Measurements from ENCODE around the gene TRIO. TPM values are rescaled to one million over a fixed set of nuclear protein-coding genes. Genes with fewer than 3 reads are reported as not detected.
"Not testable (repeated sequence)": the region's sequence is repeated elsewhere in the genome, so short reads cannot be mapped to it uniquely, and the experiment has no call there.

The TRIO gene
- total RNA-seq, 1 donor from 2014 or later, result 71.6 TPM

GRCh38 chr5:14429101-14430050 is 286.2 kb downstream of the TRIO start:
- H3K27me3 ChIP-seq (ENCODE audit: control insufficient read depth, insufficient read depth, low read length), result no peaks in the 10 kb centered on the region
- FAIRE-seq, result no peak

GRCh38 chr5:14431534-14431933 is 288.4 kb downstream of the TRIO start:
- Histone ChIP-seq H3K4me3 (ENCODE audit: low read depth, low read length) (no peak overlapping the region), H3K27me3 (ENCODE audit: control insufficient read depth, insufficient read depth, low read length) (no peaks in the 10 kb centered on the region), H3K36me3 (ENCODE audit: control insufficient read depth, insufficient read depth, low read length) (peaks cover 8% of the 10 kb centered on the region)
- TF ChIP-seq CTCF (IDR thresholded peaks at IDR 0.05; ENCODE audit: insufficient read depth, low read length, severe bottlenecking), result no peak
- DNase-seq (ENCODE audit: low read depth) (no peak), FAIRE-seq (no peak)

More at GRCh38 chr5:14429101-14430050, 286.2 kb downstream of the TRIO start:
- TF ChIP-seq CTCF (IDR thresholded peaks at IDR 0.05; ENCODE audit: insufficient read depth, low read length, severe bottlenecking), result no peak
- H3K36me3 ChIP-seq (ENCODE audit: control insufficient read depth, insufficient read depth, low read length), result peaks cover 9% of the 10 kb centered on the region
- no peak for DNase-seq (ENCODE audit: low read depth)
- H3K4me3 ChIP-seq (ENCODE audit: low read depth, low read length), result no peak overlapping the region

- FAIRE-seq (no peak), DNase-seq (ENCODE audit: low read depth) (no peak)
- Histone ChIP-seq H3K27me3 (ENCODE audit: control insufficient read depth, insufficient read depth, low read length) (no peaks in the 10 kb centered on the region), H3K4me3 (ENCODE audit: low read depth, low read length) (no peak overlapping the region), H3K36me3 (ENCODE audit: control insufficient read depth, insufficient read depth, low read length) (peaks cover 5% of the 10 kb centered on the region)
- TF ChIP-seq CTCF (IDR thresholded peaks at IDR 0.05; ENCODE audit: insufficient read depth, low read length, severe bottlenecking), result no peak
Measured at GRCh38 chr5:14432931-14433589, 289.9 kb downstream of the TRIO start.

- FAIRE-seq (no peak), DNase-seq (ENCODE audit: low read depth) (peak; percentile 62)
- no peak for TF ChIP-seq CTCF (IDR thresholded peaks at IDR 0.05; ENCODE audit: insufficient read depth, low read length, severe bottlenecking)
- H3K36me3 ChIP-seq (ENCODE audit: control insufficient read depth, insufficient read depth, low read length), result peaks cover 5% of the 10 kb centered on the region
- H3K27me3 ChIP-seq (ENCODE audit: control insufficient read depth, insufficient read depth, low read length), result no peaks in the 10 kb centered on the region
- H3K4me3 ChIP-seq (ENCODE audit: low read depth, low read length), result no peak overlapping the region
Measured at GRCh38 chr5:14435481-14435880, 292.3 kb downstream of the TRIO start.

- not testable (repeated sequence) for FAIRE-seq; H3K27me3 ChIP-seq (ENCODE audit: control insufficient read depth, insufficient read depth, low read length); H3K36me3 ChIP-seq (ENCODE audit: control insufficient read depth, insufficient read depth, low read length); H3K4me3 ChIP-seq (ENCODE audit: low read depth, low read length); DNase-seq (ENCODE audit: low read depth)
Measured at GRCh38 chr5:14436122-14436521, 293.0 kb downstream of the TRIO start.

GRCh38 chr5:14436801-14437542 is 293.8 kb downstream of the TRIO start:
- no peaks in the 10 kb centered on the region for H3K27me3 ChIP-seq (ENCODE audit: control insufficient read depth, insufficient read depth, low read length)
- no peak for DNase-seq (ENCODE audit: low read depth)
- peaks cover 6% of the 10 kb centered on the region for H3K36me3 ChIP-seq (ENCODE audit: control insufficient read depth, insufficient read depth, low read length)
- FAIRE-seq, result no peak
- no peak for TF ChIP-seq CTCF (IDR thresholded peaks at IDR 0.05; ENCODE audit: insufficient read depth, low read length, severe bottlenecking)
- no peak overlapping the region for H3K4me3 ChIP-seq (ENCODE audit: low read depth, low read length)
